GM19452 (cell line): ENCODE data around the gene DUSP6.
"Not testable (repeated sequence)": the region's sequence is repeated elsewhere in the genome, so short reads cannot be mapped to it uniquely, and the experiment has no call there.

Experiments
- ATAC-seq: cut with Tn5 transposase; IDR thresholded peaks from one replicate; pipeline ENCODE4 v1.9.1; 2021; ENCODE audit not compliant: unreplicated experiment

The DUSP6 gene

DNA sequence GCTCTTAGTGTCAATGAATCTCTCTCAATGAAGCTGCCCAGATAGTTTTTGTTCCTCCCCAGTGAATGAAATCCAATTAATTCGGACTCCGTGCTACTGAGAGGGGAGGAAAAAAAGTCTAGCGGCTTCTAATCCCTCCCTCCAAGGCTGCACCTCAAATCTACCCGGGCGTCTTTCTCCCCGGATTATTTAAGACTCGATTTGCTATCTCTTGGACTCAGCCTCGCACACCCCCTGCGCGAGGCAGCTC lies 134 bp downstream of the DUSP6 start:
- no peak for ATAC-seq

GRCh38 chr12:89351489-89352241 lies 636 bp downstream of the DUSP6 start:
- ATAC-seq = peak; percentile 20

DNA sequence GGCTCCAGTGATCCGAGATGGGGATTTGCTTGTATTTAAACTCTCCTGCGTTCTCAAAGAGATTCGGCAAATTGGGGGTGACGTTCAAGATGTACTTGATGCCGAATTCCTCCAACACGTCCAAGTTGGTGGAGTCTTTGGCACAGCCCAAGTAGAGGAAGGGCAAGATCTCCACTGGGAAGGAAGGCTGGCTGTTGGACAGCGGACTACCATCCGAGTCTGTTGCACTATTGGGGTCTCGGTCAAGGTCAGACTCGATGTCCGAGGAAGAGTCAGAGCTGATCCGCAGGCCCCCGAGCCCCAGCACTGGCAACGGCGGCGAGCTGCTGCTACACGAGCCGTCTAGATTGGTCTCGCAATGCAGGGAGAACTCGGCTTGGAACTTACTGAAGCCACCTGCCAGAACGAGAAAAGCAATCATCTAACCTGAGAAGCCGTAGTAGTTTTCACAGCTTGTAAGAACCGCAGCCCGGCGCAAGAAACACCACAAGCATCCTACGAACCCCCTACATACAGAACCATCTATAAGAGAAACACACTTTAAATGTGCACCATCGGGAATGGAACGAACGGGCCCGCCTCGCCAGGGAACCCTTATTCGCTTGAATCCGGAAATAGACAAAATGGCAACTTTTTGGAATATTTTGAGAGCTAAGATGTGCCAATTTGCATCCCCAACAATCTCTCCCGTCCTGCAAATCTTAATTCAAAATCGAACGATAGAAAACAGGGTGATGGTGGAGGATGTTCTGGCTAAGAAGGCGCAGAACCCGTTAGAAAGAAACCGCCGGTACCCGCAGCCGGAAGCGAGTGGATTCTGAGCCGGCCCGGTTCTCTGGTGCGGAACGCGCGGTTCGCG lies 1.4 kb downstream of the DUSP6 start:
- no peak for ATAC-seq

- ATAC-seq = no peak
Observed at GRCh38 chr12:89350260-89350629, 2.1 kb downstream of the DUSP6 start.

- no peak for ATAC-seq
Observed at GRCh38 chr12:89349814-89350213, 2.5 kb downstream of the DUSP6 start.

DNA sequence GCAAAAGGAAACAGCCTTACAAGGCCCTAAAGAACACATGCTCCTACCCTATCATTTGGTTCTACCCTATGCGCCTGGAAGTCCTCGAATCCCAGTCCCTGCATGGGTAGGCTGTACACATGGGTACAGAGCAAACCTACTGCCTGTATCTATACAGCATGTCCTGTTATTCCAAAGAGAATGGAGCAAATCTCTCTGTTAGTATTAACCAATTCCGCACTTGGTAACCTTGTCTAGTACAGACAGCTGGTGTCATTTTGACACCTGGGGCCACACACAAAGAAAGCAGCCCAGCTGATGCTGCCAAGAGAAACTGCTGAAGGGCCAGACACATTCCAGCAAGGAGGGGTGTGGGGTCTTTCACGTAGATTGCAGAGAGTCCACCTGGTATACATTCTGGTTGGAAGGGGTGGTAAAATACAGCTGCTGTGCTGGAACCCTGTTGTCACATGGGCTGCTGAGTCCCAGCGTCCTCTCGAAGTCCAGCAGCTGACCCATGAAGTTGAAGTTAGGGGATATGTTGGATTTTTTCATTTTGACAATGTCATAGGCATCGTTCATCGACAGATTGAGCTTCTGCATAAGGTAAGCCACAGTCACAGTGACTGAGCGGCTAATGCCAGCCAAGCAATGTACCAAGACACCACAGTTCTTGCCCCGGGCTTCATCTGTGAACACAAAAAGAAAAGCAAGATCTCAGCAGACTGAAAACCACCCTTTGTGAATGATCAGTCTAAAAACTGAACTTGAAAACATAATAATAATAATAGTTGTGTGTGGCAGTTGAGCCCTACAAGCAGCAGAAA lies 3.2 kb downstream of the DUSP6 start:
- no peak for ATAC-seq

GRCh38 chr12:89347325-89347829 lies 4.9 kb downstream of the DUSP6 start:
- ATAC-seq = no peak

DNA sequence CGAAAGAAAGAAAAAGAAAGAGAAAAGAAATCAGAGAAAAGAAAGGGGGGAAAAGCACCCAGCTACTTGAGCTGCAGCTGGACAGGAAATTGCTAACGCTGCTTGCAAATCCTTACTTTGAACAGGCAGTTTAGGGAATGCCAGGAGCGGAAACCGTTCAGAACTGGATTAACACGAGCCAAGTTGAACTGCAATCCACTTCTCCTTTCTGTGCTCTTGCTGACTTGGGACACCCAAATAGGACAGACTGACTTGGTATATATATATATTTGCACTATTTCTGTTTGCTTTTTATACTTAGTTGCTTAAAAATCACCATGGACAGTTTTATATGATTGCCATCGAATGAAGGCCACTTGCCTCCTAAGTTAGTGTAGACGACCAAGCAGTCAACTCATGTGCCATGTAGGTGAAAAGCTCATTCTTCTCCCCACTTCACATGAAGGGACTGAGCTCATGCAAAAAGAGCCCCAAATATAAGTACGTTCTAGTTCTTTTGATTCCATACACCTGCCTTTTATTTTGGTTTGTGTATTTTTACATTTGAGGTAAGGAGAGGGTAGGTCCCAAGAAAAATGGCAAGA lies 5.5 kb downstream of the DUSP6 start:
- peak; percentile 4 for ATAC-seq

GRCh38 chr12:89345830-89346740 lies 6.2 kb downstream of the DUSP6 start:
- ATAC-seq = peak; percentile 98

GRCh38 chr12:89345376-89345775 lies 6.9 kb downstream of the DUSP6 start:
- no peak for ATAC-seq

DNA sequence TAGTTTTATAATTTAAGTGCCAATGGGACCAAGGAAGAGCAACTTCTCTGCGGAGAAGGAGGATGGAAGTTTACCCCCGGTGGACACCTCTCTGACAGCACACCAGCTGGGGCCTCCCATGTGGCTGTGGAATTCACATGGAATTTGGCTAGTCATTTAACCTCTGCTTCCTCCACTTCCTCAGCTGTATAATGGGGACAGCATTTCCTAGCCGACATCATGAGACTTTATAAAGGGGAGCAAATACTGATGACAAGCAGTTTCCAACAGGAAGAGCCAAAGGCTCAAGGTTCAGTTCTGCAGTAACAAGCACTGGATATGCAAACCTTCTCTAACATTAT lies 7.5 kb downstream of the DUSP6 start:
- ATAC-seq = no peak

DNA sequence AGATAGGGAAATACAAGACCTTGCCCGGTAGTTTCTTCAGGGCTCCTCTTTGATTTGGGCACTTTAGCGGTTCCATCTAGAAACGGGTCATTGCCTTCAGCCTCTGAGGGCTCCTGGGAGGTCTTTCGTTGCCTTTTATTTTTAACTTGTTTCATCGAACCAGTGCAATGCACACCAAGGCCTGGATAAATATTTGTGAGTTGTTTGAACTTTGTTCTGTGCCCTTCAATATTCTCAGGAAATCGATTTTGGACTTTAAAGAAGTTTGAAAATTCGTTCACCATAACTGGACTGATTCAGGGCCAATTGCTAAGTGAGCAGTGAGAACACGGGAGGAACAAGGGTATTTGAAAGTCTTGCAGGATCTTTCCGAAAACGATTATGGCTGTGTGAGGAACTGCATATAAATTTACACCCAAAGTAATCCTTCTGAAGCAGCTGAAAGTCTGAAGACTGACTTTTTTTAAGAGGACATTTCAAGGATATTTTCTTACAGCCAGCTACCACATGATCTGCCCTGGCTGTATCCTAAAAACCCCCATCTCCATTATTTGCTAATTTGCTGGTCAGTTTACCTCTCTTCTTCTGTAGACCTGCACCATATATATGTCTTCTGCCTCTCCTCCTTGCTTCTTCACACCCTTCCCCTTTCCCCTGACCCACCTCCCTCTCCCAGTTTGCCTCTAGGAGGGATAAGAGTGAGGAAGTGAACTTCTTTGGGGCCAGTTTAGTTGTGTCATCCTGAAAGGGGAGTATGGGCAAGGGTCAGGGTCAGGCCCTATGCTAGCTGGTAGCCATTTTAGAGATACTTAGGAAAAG lies 8.0 kb downstream of the DUSP6 start:
- no peak for ATAC-seq

- ATAC-seq = no peak
Observed at GRCh38 chr12:89343127-89343526, 9.2 kb downstream of the DUSP6 start.

DNA sequence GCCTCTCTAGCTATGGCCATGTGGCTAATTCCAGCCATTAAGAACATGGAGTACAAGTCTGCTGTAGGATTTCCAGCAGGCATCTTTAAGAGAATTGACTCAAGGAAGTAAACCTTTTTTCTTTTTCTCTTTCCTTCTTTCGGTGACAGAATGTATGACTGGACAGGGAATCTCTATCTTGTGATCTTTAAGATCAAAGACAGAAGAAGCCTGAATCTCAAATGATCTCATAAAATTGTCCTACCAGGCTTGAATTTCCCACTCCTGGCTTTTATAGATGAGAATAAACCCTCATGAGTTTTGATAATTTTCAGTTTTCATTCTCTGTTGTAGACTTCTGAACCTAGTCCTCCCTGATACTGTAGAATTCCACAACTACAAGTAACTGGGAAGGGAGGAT lies 11.4 kb downstream of the DUSP6 start:
- ATAC-seq = no peak

DNA sequence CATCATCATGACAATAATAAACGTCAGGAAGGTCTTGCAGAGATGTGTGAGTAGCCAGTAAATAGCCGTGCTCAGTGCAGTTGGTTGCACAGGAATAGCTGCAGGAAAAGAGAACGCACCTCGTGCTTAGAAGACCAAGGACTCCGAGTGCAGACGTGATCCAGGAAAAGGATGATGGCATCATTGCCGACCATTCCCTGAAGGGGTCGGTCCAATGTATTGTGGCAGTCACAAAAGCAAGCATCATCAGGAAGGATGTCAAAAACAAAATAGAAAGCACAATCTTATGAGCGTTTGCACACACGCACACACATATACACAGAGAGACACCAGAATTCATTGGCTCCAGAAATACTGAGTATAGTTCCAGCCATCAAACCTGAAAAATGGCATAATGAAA lies 12.8 kb downstream of the DUSP6 start:
- no peak for ATAC-seq

DNA sequence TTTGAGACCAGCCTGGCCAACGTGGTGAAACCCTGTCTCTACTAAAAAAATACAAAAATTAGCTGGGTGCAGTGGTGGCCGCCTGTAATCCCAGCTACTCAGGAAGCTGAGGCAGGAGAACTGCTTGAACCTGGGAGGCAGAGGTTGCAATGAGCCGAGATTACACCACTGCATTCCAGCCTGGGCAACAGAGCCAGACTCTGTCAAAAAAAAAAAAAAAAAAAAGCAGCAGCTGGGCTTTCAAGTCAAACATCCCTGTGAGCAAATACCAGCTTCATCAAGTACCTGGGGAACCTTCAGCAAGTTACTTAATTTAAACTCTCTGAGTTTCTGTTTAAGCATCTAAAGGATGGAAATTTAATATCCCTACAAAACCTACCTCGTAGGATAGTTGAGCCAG lies 15.2 kb downstream of the DUSP6 start:
- not testable (repeated sequence) for ATAC-seq

DNA sequence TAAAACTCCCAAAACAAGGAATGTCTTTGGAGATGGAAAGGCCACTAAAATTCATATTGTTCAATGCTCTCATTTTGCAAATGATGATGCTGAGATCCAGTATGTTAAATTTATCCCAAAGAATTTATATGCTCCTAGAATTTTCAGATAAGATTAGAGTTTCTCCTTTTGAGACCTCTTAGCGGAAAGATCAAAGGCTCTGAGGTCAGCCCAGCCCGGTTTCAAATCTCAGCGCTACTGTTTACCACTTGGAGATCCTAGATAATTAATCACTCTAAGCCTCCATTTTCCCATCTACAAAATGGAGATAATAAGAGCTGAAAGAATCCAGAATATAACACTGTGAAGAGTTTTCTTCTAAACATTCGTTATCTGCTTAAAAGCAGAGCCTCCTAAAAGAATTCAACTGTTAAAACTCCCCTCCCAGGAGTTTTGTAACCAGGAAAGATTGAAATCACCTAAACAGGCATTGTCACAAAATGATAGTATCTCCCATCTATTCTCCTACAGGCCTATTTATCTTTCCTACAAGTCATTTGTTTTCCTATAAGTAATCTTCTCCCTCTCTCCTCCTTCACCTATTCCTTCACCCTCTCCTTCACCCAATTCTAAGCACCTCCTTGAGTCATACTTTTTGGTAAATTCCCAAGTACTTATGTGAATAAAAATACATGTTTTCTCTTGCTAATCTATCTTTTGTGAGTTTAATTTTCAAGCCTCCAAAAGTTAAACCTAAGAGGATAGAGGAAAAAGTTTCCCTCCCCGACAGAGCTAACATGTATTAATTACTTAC lies 16.7 kb downstream of the DUSP6 start:
- no peak for ATAC-seq

- ATAC-seq = no peak
Observed at GRCh38 chr12:89334548-89335169, 17.6 kb downstream of the DUSP6 start.
